Dermis blood vessel endothelial cell (primary cell): Measurements from ENCODE around the gene LRTM2. TPM values are rescaled to one million over a fixed set of nuclear protein-coding genes. Genes with fewer than 3 reads are reported as not detected.

Source experiments
- DNase-seq: peaks from one replicate; pipeline ENCODE4 v3.0.0; 2010
- total RNA-seq: library from RNA; depleted of rRNA; stranded (reverse); fragments of >200 nt; gene quantifications from 2 replicates; pipeline ENCODE4 v1.2.3, GENCODE V29; 2014

The LRTM2 gene
- total RNA-seq, 1 donor from 2014 or later, result not detected

DNA sequence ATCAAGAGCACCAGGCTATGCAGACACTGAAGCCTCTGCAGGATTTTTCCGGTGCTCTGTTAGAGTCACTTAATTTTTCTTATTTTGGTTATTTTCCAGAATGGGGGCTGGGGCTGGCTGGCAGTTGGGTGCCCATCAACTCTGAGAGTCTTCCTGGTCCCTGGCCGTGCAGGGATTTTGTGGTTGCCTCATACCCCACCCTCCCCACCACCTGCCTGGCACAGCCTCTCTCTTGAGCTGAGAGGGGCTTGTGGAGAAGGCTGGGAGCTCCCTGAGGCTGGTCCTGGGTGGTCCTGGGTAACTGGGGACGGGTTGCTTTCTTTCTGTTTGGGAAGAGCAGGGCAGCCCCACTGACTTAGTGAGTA, 23.3 kb downstream of the LRTM2 start:
- DNase-seq, result no peak

DNA sequence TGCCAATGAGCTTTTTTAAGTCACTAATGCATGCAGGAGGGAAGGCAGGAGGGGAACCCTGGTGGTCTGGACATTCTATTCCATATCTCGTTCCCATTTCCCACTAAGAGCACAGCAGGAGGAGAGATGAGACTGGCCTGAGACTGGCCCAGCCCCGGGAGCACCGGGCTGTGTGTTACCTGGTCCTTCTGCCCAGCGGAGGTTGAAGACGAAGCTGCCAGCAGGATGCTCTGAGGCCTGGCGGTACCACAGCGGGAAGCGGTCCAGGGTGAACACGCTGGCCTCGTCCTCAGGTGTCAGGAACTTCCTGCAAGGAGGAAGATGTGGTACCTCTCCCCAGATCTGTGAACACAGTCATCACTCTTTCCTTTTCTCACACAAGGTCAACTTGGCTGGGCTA, 23.9 kb downstream of the LRTM2 start:
- DNase-seq, result no peak

DNA sequence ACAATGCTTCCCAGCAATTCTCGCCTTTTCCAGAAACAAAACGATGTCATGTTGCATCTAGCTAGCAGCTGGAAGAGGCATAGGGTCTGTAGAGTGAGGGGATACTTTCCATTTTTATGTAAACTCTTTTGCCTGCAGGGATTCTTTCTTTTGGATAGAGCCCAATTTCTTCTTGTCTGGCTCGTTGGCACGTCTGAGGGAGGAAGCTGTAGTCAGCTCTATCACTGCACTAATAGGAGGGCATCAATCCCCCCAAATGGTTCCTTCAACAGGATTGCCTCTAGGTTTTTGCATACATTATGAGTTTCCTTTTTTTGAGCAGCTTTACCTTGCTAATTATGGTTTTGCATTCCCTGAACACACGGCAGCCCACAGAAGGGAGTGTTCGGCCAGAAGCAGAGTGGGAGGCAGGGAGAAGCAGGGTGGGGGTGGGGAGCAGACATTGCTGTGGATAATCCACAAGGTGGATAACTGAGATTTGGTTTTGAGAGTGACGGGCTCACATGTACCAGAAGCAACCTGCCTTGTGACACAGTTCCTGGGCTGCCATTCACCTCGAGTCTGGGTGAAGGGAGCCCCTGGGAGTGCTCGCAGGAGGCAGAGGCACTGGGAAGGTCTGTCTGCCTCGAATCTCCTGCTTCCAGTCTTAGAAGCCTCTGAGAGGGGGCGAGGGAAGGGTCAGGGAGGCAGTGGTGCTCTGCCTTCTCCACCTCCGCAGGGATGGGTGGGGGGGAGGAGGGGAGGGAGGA, 24.5 kb downstream of the LRTM2 start:
- no peak for DNase-seq

DNA sequence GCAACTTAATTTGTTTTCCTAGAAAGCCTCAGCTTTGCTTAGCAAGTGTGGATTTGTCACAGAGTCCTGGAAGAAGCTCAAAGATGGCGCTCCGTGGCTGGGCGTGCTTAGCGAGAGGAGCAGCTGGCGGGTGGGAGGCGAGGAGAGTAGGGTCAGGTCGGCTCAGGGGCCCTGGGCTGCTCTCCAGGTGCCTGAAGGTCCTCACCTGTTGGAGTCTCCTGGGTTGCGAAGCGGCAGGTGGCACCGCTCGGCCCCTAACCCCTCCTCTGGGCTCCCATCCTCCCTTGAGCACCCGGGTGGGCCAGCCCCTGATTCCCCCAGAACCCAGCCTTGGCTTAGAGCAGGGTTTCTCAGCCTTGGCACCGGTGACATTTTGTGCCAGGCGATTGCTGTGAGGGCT, 25.1 kb downstream of the LRTM2 start:
- DNase-seq, result no peak

DNA sequence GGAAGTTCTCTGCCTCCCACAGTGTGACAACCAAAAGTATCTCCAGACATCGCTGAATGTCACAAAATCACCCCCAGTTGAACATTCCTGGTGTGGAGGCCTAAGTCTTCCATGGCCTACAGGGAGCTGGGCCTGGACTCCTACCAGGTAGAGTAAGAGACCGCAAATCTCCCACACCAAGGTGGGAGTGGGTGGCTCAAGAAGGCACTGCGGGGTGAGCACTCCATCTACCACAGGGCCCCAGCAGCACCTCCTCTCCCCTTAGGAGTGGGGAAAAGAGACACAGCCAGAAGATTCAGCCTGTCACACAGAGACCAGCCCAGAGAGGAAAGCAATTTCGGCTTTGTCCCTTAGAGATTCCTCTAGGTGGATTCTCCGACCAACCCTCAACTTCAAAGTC, 25.5 kb downstream of the LRTM2 start:
- no peak for DNase-seq

DNA sequence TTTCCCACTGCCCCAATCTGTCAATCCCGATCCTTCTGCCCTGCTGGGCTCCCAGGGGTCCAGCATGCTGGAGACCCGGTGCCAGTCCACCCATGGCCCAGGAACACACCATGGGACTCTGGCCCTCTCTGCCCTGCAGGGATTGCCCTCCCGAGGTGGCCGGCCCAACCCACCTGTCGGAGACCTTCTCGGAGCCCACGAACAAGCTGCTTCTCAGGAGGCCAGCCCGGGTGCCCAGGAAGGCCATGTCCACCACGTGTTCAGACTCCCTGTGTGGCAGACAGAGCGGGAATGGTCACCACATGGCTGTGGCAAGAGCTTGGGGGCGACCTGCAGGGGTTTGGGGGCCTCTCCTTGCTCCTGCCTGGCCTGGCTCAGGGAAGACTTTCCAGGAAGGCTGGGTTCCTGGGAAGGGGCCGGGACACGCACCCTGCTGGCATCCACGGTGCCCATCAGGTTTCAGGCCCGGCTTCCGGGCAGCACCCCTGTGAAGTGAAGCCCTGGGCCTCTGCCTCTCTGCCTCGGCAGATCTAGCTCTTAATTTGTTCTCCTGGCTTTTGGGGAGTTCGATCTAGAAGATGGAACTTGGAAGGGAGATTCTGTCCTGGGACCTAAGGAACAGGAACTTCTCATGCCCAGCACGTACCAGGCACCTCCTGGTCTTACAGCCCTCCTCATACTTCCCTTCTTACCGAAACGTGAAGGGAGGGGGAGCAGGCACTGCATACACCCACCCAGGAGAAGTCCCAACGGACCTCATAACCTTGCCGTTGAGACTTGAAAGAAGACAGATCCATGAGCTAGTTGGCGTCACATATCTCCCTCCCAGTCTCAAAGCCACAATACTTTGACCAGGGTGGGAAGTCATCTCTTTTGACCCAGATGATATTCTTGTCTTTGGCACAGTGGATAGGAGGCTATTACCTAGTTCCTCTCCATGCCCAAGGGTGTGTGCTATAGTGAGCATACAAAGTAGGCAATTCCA, 26.3 kb downstream of the LRTM2 start:
- DNase-seq, result no peak

DNA sequence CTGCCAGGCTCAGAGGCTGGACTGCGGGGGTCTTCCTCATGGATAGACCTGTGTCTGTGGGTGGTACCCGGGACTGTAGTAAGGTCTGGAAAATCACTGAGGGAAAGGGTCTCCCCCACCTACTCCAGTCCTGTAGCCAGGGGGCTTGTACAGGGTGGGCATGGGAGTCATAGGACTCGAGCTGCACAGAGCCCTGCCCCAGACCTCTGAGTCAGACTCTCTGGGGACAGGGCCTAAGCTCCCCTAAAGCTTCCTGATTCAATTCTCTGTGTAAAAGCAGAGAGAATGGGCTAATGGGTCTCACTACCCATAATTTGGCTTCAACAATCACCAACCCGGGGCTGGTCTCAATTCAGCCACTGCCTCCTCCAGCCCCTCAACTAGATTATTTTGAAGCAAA, 27.0 kb downstream of the LRTM2 start:
- no peak for DNase-seq

DNA sequence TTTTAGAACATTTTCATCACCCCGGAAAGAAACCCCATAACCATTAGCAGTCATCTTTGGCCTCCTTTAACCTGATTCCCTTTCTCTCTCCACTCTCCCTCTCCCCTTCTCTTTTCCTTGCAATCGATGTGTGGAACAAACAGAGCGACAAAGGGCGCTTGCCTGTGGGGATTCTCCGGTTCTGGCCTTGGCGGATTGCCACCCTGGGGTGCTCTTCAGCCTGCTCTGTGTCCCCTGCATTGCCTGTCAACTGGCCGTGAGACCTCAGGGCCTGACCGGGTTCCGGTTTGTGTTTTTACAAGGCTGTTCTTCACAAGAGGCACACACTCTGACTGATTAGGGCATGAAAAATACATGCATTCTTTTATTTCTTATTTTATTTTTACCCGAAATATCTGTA, 27.8 kb downstream of the LRTM2 start:
- DNase-seq, result no peak

DNA sequence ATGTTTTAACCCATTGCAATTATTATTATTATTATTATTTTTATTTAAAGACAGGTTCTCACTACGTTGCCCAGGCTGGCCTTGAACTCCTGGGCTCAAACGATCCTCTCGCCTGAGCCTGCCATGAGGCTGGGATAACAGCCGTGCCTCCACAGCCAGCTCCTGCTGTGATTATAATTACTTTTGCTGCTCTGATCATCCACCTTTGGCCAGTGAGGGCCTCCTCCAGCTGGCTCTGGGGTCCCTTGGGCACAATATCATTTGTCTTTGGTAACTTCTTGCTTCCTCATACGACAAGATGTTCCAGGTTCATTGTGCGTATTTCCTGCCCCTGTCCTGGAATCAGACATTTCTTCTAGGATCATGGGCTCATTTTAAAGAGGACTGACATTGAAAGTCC, 28.4 kb downstream of the LRTM2 start:
- no peak for DNase-seq

DNA sequence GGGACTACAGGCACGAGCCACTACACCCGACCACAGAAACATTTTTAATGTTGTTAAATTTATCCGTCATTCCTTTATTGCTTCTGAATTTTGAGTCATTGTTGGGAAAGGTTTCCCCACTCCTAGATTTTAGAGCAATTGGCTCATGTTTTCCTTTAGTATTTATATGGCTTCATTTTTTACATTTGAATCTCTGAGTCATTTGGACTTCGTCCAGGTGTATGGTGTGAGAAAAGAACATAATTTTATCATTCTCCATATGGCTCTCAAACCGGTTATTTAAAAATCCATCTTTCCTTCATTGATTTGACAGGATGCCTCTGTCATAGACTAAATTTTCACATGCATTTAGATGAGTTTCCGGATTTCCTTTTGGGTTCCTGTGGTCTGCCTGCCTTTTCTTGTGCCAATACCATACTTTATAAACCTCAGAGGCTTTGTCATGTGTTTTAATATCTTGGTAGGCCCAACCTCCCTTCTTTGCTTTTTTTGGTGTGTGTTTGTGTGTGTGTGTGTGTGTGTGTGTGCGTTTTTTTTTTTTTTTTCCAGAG, 30.9 kb downstream of the LRTM2 start:
- peak; percentile 56 for DNase-seq

DNA sequence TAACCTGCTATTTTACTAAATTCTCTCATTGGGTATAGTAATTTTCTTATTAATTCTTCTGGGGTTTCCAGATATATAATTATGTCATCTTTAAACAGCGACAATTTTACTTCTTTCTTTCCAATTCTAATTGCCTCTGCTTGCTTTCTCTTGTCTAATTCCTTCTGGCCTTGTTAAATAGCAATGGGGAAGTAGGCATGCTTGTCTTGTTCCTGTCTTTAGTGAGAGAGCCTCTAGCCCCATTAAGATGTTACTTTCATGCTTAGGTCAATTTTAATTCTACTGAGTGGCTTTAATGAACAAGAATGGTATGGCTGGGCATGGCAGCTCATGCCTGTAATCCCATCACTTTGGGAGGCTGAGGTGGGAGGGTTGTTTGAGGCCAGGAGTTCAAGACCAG, 31.7 kb downstream of the LRTM2 start:
- no peak for DNase-seq

DNA sequence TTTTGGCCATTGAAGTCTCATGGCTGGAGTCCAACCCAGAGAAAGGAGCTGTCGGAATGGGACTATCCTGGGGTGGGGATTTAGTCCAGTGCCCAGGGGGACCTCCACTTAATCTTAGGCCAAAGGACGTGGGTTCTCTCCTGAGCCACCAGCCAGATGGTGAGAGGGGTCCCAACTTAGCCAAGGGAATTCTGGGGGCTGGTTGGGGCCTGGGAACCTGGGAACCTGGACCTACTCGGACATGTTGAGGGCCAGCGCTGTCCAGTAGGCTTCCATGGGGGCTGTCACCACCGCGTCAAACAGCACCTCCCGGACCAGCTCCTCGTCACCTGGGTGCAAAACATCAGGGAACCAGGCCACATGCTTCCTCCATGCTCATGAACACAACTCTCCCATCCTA, 33.4 kb downstream of the LRTM2 start:
- DNase-seq, result no peak

DNA sequence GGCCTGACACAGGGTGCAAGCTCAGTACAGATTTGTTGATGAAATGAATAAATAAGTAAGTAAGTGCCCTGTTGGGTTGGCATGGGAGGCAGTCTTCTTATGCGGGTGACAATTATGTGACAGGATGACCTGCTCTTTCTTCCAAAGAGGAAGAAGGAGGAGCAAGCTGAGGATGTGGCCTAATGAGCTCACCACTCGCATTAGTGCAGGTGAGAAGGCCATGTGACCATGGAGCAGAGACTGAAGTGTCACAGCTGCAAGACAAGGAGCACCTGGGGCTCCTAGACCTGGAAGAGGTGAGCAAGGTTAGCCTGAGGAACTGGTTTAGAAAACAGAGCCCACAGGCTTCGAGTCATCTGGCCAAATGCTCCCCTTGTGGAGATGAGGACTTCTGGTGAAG, 34.9 kb downstream of the LRTM2 start:
- DNase-seq, result no peak

DNA sequence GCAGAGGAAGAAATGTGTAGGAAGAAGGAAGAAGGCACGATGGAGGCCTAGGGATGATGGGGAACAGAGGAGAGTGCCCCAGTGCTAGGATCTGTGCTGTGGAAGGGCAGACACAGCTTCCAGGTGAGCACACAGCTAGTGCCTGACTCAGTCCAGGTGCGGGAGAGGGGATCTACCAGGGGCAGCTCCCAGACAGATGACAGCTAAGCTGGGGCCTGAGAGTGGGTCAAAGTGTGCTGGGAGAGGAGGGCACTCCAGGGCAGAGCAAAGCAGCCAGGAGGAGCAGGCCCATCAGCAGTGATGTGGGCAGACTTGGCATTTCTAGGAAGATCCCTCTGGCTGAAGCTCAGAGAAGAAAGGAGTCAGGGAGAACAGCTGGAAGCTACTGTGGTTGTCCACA, 36.7 kb downstream of the LRTM2 start:
- DNase-seq, result no peak

DNA sequence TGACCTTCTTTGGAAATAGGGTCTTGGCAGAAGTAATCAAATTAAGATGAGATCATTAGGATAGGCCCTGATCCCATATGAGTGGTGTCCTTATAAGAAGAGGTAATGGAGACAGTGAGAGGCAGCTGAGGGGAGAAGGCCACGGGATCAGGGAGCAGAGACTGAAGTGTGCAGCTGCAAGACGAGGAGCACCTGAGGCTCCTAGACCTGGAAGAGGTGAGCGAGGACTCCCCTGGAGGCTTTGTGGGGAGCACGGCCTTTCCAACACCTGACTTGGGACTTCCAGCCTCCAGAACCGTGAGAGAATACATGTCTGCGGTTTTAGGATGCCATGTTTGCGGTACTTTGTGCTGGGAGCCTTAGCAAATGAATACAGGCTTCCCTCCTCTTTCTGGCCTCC, 37.5 kb downstream of the LRTM2 start:
- DNase-seq, result no peak

DNA sequence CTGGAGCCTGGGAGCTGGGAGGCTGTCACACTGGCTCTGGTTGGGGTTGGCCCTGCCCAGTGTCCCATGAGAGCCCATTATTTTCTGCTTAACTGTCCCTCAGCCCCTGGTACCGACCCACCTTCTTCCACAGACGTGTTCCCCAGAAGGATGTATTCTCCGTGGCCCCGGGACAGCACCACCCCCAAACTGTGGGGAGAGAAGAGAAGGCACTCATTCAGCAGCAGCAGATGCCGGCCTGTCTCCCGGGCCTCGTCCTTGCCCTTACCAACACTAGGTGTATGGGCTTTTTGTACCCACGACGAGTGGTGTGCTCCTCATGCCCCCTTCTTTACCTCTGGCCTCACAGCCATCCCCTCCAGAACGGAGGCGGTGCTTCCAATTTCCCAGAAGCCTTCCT, 38.1 kb downstream of the LRTM2 start:
- no peak for DNase-seq

DNA sequence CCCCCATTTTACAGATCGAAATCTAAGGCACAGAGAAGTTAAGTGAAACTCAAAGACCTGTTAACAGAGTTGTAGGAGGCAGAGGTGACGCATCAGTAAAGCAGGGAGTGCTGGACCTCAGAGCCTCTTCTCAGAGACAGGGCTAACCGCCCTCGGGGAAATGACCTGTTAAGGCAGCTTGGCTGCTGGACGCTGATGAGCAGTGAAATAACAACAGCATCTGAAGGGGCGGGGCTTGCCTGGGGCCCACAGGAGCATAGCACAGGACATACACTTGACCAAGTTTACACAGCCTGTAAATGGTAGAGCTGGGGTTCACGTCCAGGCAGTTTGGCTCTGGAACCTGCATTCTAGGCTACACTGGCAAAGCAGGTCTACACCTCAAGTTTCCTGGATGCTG, 39.3 kb downstream of the LRTM2 start:
- DNase-seq, result no peak

DNA sequence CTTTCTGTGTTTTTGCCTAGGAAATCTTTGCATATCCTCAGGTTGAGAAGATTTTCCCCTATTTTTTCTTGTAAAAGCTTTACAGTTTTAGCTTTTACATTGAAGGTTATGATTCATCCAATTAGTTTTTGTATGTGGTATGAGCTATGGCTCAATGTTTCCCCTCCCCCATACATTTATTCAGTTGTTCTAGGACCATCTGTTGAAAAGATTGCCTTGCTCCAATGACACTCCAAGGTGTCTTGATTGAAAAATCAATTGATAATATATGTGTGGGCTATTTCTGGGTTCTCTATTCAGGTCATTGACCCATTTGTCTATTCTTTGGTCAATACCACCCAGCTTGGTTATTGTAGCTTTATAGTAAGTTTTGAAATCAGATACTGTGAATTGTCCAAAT, 42.6 kb downstream of the LRTM2 start:
- no peak for DNase-seq

DNA sequence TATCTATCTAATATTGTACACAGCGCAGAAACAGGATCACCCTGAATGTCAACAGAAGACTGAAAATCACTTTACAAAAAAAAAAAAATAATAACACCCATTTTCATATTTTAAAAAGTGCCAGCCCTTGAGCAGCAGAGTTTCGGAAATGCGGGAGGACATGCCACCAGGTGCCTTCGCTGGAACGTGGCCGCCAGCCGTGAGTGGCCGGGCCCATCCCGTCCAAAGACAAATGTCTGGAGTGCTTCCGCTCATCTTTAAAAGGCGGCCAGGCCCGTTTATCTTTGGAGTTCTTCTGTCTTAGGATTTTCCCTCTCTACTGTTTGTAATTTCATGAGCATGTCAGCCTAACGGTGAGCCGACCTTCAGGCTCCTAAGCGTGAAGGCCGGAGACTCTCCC, 43.5 kb downstream of the LRTM2 start:
- no peak for DNase-seq

DNA sequence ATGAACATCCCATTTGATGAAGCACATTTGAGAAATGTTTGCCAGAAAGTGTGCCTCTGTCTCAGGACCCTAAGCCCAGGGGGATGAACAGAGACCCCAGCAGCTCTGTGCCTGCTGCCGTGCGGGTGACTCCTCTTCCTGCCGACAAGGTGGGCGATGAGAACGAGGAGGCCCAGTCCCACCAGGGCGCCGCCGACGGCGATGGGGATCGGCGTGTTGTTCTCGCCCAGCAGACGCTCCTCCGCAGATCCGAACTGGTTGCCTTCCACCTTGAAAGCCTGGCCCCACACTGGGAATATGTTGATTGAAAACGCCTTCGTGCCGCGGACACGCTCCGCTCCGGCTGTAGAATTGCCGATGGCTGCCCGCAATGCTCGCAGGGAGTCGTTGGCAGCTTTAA, 44.1 kb downstream of the LRTM2 start:
- DNase-seq, result no peak

DNA sequence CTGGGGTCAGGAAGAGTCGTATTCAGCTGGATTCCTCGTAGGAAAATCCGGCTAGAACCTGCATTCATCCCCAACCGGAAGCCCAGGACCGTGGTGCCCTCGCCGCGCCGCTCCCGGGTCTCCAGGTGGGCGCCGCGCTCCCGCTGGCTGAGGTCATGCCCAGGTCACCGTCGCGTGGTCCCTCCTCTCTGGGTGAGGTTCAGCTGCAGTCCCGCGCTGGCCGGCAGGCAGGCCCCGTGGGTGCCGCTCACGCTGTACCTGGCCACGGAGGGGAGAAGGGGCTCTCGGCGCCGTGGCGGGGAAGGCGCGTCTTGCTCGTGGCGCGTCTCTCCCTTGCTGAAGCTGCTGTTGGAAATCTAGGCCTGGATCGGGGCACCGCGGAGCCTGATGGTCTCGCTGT, 44.5 kb downstream of the LRTM2 start:
- DNase-seq, result no peak

DNA sequence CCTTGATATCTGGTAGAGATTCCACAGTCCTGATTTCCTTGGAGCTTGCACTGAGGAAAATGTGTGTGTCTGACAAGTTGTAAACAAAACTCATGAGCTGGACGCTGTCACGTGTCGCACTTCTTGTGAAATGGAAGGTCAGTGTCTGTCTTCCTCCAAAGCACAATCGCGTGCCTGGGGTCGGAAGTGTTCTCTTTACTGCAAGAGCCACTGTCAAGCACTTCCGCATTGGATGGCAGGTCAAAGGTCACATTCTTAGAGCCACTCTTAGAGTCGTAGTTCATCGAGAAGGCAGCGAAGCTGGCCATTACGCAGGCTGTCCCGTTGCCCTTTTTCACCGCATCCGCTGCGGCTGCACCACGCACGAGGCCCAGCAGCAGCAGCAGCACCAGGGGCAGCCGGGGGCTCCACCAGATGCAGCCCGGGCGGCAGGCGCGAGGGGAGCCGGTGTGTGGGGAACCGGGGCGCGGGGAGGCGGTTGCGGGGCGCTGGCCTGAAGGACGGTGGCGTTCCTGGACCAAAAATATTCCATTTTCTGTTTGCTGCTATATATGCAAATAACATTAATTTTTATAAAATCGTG, 45.0 kb downstream of the LRTM2 start:
- no peak for DNase-seq

DNA sequence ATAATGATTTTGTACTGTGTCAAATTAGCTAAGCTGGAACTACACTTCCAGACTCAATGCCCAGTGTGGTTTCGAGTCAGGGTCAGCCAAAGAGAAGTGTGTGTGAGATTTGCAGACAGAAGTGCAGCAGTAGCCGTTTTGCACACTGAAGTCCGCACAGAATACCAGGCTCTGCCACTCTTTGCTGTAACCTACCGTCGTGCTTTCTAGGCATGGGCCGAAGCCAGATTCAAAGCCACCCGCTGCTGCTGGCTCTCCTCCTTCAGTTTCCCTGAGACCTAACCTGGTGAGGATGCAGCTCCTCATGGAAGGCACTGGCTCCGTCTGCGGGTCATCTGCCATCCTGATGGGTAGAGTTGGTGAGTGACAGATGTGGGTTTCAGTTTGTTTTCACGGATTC, 48.8 kb downstream of the LRTM2 start:
- DNase-seq, result no peak

DNA sequence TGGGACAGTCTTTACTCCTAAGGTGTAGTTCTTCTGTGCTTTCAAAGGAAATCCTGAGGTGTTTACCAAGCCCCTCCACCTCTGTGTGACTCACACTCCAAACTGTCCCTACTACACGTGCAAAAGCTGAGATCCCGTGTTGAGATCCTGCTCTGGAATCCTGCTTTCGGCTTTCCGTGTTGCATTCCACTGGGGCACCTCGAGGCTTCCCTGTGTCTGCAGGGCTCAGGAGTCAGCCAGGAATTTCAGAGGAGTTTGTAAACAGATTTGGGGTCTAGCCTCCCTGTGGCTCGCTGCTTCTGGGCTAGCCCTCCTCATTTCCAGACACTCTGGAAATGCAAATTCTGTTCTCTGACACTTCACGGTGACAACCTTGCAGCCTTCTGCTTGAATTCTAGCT, 49.7 kb downstream of the LRTM2 start:
- no peak for DNase-seq
